Activated CD4-positive, alpha-beta T cell treated with anti-CD3 and anti-CD28 coated beads for 24 hours (primary cell): ENCODE results near the gene GALNT7.
"Not testable (repeated sequence)": the region's sequence is repeated elsewhere in the genome, so short reads cannot be mapped to it uniquely, and the experiment has no call there.

ENCODE experiments used
- DNase-seq, 2 donors: peaks; one replicate each; pipeline ENCODE4 v3.0.0-alpha.2; 2020; ENCODE audit warnings: low read depth in 2 of 2

The GALNT7 gene

GRCh38 chr4:173166491-173166890 is 2.1 kb upstream of the GALNT7 start:
- no peak for DNase-seq

GRCh38 chr4:173167758-173168395 is 734 bp upstream of the GALNT7 start:
- peak in 1 of 2 donors; percentile 9 for DNase-seq

- DNase-seq = no peak
These were observed 492 bp downstream of the GALNT7 start for GRCh38 chr4:173169178-173169427.

- peak; percentile 26 to 47 for DNase-seq
These were observed 994 bp downstream of the GALNT7 start for GRCh38 chr4:173169428-173170181.

GRCh38 chr4:173170182-173170778 is 1.7 kb downstream of the GALNT7 start:
- no peak for DNase-seq

GRCh38 chr4:173171098-173171497 is 2.5 kb downstream of the GALNT7 start:
- no peak for DNase-seq

GRCh38 chr4:173171987-173172386 is 3.4 kb downstream of the GALNT7 start:
- DNase-seq = no peak

- no peak for DNase-seq
These were observed 5.6 kb downstream of the GALNT7 start for GRCh38 chr4:173174184-173174583.

GRCh38 chr4:173174594-173175012 is 6.0 kb downstream of the GALNT7 start:
- no peak for DNase-seq

- no peak for DNase-seq
These were observed 7.4 kb downstream of the GALNT7 start for GRCh38 chr4:173176010-173176409.

- no peak for DNase-seq
These were observed 8.6 kb downstream of the GALNT7 start for GRCh38 chr4:173177232-173177631.

- DNase-seq = no peak
These were observed 9.5 kb downstream of the GALNT7 start for GRCh38 chr4:173178144-173178543.

GRCh38 chr4:173181848-173182247 is 13.2 kb downstream of the GALNT7 start:
- DNase-seq = no peak

GRCh38 chr4:173182403-173182802 is 13.8 kb downstream of the GALNT7 start:
- DNase-seq = no peak

- DNase-seq = not testable (repeated sequence)
These were observed 15.1 kb downstream of the GALNT7 start for GRCh38 chr4:173183659-173184247.

GRCh38 chr4:173185847-173186510 is 17.4 kb downstream of the GALNT7 start:
- no peak for DNase-seq

- DNase-seq = no peak
These were observed 19.1 kb downstream of the GALNT7 start for GRCh38 chr4:173187732-173188131.

- no peak for DNase-seq
These were observed 20.0 kb downstream of the GALNT7 start for GRCh38 chr4:173188648-173189047.

- DNase-seq = no peak
These were observed 20.6 kb downstream of the GALNT7 start for GRCh38 chr4:173189117-173189693.

GRCh38 chr4:173191623-173192041 is 23.0 kb downstream of the GALNT7 start:
- DNase-seq = no peak

- no peak for DNase-seq
These were observed 24.0 kb downstream of the GALNT7 start for GRCh38 chr4:173192375-173193162.
